Measurements from ENCODE around the gene NTMT2. TPM values are rescaled to one million over a fixed set of nuclear protein-coding genes. Genes with fewer than 3 reads are reported as not detected.

Gene NTMT2
- total RNA-seq, 2 donors from 2014 or later: 1.2 TPM; not detected in 1

DNA sequence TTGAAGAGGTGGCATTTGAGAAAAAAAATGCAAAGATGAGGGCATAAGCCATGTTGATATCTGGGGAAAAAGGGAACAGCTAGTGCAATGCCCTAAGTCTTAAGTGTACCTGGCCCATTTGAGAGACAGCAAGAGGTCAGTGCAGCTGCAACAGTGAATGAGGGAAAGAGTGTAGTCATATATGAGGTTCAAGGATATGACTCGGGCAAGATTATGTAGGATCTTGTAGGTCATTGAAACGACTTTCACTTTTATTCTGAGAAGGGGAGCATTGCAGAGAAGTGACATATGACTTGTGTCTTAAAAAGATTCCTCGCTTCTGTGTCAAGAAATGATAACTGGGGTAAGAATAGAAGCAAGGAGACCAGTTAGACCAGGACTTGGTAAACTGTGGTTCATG, 31.0 kb downstream of the NTMT2 start:
- Histone ChIP-seq H3K27ac (ENCODE audit: low read depth, low read length) (no peak overlapping the region), H3K4me3 (ENCODE audit: low read length) (no peak overlapping the region), H3K9me3 (ENCODE audit: control insufficient read depth, low read length) (no peaks in the 10 kb centered on the region), H3K9ac (ENCODE audit: extremely low read depth, low read length, poor library complexity, severe bottlenecking) (no peak overlapping the region), H3K27me3 (ENCODE audit: control insufficient read depth, insufficient read depth, low read length, poor library complexity, severe bottlenecking) (no peaks in the 10 kb centered on the region), H3K4me1 (ENCODE audit: control insufficient read depth, insufficient read depth, low read length) (no peaks in the 10 kb centered on the region), H3K36me3 (ENCODE audit: control insufficient read depth, insufficient read depth, low read length) (no peaks in the 10 kb centered on the region)
- Mint-ChIP-seq H3K36me3 (ENCODE audit: low read depth) (no peaks in the 10 kb centered on the region), H3K9me3 (peaks cover 3% of the 10 kb centered on the region), H3K27me3 (ENCODE audit: insufficient read depth) (no peaks in the 10 kb centered on the region), H3K27ac (no peak overlapping the region), H3K4me3 (no peak overlapping the region), H3K4me1 (no peaks in the 10 kb centered on the region)
- no peak for DNase-seq
- TF ChIP-seq, protein P1, sequence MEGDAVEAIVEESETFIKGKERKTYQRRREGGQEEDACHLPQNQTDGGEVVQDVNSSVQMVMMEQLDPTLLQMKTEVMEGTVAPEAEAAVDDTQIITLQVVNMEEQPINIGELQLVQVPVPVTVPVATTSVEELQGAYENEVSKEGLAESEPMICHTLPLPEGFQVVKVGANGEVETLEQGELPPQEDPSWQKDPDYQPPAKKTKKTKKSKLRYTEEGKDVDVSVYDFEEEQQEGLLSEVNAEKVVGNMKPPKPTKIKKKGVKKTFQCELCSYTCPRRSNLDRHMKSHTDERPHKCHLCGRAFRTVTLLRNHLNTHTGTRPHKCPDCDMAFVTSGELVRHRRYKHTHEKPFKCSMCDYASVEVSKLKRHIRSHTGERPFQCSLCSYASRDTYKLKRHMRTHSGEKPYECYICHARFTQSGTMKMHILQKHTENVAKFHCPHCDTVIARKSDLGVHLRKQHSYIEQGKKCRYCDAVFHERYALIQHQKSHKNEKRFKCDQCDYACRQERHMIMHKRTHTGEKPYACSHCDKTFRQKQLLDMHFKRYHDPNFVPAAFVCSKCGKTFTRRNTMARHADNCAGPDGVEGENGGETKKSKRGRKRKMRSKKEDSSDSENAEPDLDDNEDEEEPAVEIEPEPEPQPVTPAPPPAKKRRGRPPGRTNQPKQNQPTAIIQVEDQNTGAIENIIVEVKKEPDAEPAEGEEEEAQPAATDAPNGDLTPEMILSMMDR (conservative IDR thresholded peaks at IDR 0.05): no peak
- 83 to 91% methylated on average over 3 of the region's 3 CpGs for WGBS, 2 experiments (ENCODE audit: insufficient coverage in 1 of 2, insufficient read length in 1 of 2)

- no peaks in the 10 kb centered on the region for H3K4me1 ChIP-seq (ENCODE audit: control insufficient read depth, insufficient read depth, low read length)
- WGBS, 2 experiments (ENCODE audit: insufficient coverage in 1 of 2, insufficient read length in 1 of 2): 83 to 92% methylated on average over 2 of the region's 2 CpGs
- H3K27me3 ChIP-seq (ENCODE audit: control insufficient read depth, insufficient read depth, low read length, poor library complexity, severe bottlenecking): no peaks in the 10 kb centered on the region
- H3K4me3 ChIP-seq (ENCODE audit: low read length): no peak overlapping the region
- H3K9ac ChIP-seq (ENCODE audit: extremely low read depth, low read length, poor library complexity, severe bottlenecking): no peak overlapping the region
- Mint-ChIP-seq H3K4me1 (no peaks in the 10 kb centered on the region), H3K4me3 (no peak overlapping the region), H3K27ac (no peak overlapping the region), H3K9me3 (peaks cover 12% of the 10 kb centered on the region), H3K36me3 (ENCODE audit: low read depth) (no peaks in the 10 kb centered on the region), H3K27me3 (ENCODE audit: insufficient read depth) (no peaks in the 10 kb centered on the region)
- no peak for DNase-seq
- H3K36me3 ChIP-seq (ENCODE audit: control insufficient read depth, insufficient read depth, low read length): no peaks in the 10 kb centered on the region
- H3K27ac ChIP-seq (ENCODE audit: low read depth, low read length): no peak overlapping the region
- TF ChIP-seq, protein P1 (conservative IDR thresholded peaks at IDR 0.05): no peak
- H3K9me3 ChIP-seq (ENCODE audit: control insufficient read depth, low read length): no peaks in the 10 kb centered on the region
Observed at GRCh38 chr1:170182442-170182841, 36.7 kb downstream of the NTMT2 start.

DNA sequence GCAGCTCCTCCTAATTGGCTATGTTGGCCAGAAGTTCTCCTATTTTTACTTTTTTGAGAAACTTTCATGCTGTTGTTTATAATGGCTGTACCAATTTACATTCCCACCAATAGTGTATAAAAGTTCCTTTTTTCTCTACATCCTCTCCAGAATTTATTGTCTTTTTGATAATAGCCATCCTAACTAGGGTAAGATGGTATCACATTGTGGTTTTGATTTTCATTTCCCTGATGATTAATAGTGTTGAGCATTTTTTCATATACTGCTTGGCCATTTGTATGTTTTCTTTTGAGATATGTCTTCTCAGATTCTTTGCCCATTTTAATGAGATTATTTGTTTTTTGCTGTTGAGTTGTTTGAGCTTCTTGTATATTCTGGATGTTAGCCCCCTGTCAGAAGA, 46.8 kb downstream of the NTMT2 start:
- Mint-ChIP-seq H3K36me3 (ENCODE audit: low read depth) (no peaks in the 10 kb centered on the region), H3K9me3 (peaks cover 18% of the 10 kb centered on the region), H3K4me1 (no peaks in the 10 kb centered on the region), H3K4me3 (no peak overlapping the region), H3K27ac (no peak overlapping the region), H3K27me3 (ENCODE audit: insufficient read depth) (no peaks in the 10 kb centered on the region)
- H3K27me3 ChIP-seq (ENCODE audit: control insufficient read depth, insufficient read depth, low read length, poor library complexity, severe bottlenecking): no peaks in the 10 kb centered on the region
- no peak overlapping the region for H3K27ac ChIP-seq (ENCODE audit: low read depth, low read length)
- no peaks in the 10 kb centered on the region for H3K9me3 ChIP-seq (ENCODE audit: control insufficient read depth, low read length)
- DNase-seq: no peak
- no peaks in the 10 kb centered on the region for H3K36me3 ChIP-seq (ENCODE audit: control insufficient read depth, insufficient read depth, low read length)
- H3K9ac ChIP-seq (ENCODE audit: extremely low read depth, low read length, poor library complexity, severe bottlenecking): no peak overlapping the region
- TF ChIP-seq, protein P1 (conservative IDR thresholded peaks at IDR 0.05): no peak
- H3K4me3 ChIP-seq (ENCODE audit: low read length): no peak overlapping the region
- no peaks in the 10 kb centered on the region for H3K4me1 ChIP-seq (ENCODE audit: control insufficient read depth, insufficient read depth, low read length)
